ENCODE data around the gene ANKRD33B.

The ANKRD33B gene

GRCh38 chr5:10679336-10679988, 115.6 kb downstream of the ANKRD33B start:
- Histone ChIP-seq H3K9me3 (ENCODE audit: control insufficient read depth in 2 of 2, low read length in 2 of 2) (no peaks in the 10 kb centered on the region), H3K27me3 (ENCODE audit: control insufficient read depth in 1 of 2, insufficient read depth in 2 of 2, low read length in 2 of 2) (no peaks in the 10 kb centered on the region), H3K4me1 (ENCODE audit: control insufficient read depth, insufficient read depth, low read length) (peaks cover 3% of the 10 kb centered on the region), H3K27ac (ENCODE audit: low read length) (no peak overlapping the region), H3K4me3 (ENCODE audit: low read length in 2 of 2) (no peak overlapping the region), H3K36me3 (ENCODE audit: control insufficient read depth in 2 of 2, insufficient read depth in 2 of 2, low read length in 2 of 2) (peaks cover 0 to 34% of the 10 kb centered on the region in 2 donors), H3K9ac (ENCODE audit: low read length in 2 of 2) (no peak overlapping the region)

DNA sequence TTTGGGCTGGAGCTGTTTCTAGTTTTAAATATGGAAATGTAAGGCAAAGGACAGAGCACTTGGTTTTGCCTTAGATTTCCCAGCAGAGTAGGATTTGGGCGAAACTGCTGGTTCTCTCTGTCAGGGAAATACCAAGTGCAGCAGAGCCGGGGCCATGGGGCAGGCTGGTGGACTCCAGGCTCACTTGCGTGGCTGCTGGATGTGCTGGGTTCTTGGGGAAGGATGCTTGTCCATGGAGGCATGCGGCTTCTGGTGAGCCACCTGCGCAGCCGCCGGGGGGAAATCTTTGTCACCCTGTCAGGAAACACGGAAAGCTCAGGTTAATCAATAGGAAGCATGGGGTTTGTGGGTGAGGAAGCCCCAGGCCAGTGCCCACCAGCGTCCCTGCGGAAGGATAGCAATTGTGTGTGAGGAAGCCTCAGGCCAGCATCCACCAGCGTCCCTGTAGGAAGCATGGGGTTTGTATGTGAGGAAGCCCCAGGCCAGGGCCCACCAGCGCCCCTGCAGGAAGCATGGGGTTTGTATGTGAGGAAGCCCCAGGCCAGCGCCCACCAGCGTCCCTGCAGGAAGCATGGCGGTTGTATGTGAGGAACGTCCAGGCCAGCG, 117.1 kb downstream of the ANKRD33B start:
- H3K27ac ChIP-seq (ENCODE audit: low read length) = no peak overlapping the region
- H3K9me3 ChIP-seq (ENCODE audit: control insufficient read depth in 2 of 2, low read length in 2 of 2) = no peaks in the 10 kb centered on the region
- peaks cover 0 to 38% of the 10 kb centered on the region in 2 donors for H3K36me3 ChIP-seq (ENCODE audit: control insufficient read depth in 2 of 2, insufficient read depth in 2 of 2, low read length in 2 of 2)

GRCh38 chr5:10681731-10682679, 118.1 kb downstream of the ANKRD33B start:
- no peak overlapping the region for H3K9ac ChIP-seq (ENCODE audit: low read length in 2 of 2)
- H3K27ac ChIP-seq (ENCODE audit: low read length) = no peak overlapping the region
- peaks cover 0 to 38% of the 10 kb centered on the region in 2 donors for H3K36me3 ChIP-seq (ENCODE audit: control insufficient read depth in 2 of 2, insufficient read depth in 2 of 2, low read length in 2 of 2)
- H3K9me3 ChIP-seq (ENCODE audit: control insufficient read depth in 2 of 2, low read length in 2 of 2) = no peaks in the 10 kb centered on the region
- H3K4me1 ChIP-seq (ENCODE audit: control insufficient read depth, insufficient read depth, low read length) = no peaks in the 10 kb centered on the region
- H3K27me3 ChIP-seq (ENCODE audit: control insufficient read depth in 1 of 2, insufficient read depth in 2 of 2, low read length in 2 of 2) = no peaks in the 10 kb centered on the region
- H3K4me3 ChIP-seq (ENCODE audit: low read length in 2 of 2) = no peak overlapping the region

More for the DNA sequence above, 117.1 kb downstream of the ANKRD33B start:
- Histone ChIP-seq H3K4me3 (ENCODE audit: low read length in 2 of 2) (no peak overlapping the region), H3K27me3 (ENCODE audit: control insufficient read depth in 1 of 2, insufficient read depth in 2 of 2, low read length in 2 of 2) (no peaks in the 10 kb centered on the region), H3K4me1 (ENCODE audit: control insufficient read depth, insufficient read depth, low read length) (no peaks in the 10 kb centered on the region), H3K9ac (ENCODE audit: low read length in 2 of 2) (no peak overlapping the region)

DNA sequence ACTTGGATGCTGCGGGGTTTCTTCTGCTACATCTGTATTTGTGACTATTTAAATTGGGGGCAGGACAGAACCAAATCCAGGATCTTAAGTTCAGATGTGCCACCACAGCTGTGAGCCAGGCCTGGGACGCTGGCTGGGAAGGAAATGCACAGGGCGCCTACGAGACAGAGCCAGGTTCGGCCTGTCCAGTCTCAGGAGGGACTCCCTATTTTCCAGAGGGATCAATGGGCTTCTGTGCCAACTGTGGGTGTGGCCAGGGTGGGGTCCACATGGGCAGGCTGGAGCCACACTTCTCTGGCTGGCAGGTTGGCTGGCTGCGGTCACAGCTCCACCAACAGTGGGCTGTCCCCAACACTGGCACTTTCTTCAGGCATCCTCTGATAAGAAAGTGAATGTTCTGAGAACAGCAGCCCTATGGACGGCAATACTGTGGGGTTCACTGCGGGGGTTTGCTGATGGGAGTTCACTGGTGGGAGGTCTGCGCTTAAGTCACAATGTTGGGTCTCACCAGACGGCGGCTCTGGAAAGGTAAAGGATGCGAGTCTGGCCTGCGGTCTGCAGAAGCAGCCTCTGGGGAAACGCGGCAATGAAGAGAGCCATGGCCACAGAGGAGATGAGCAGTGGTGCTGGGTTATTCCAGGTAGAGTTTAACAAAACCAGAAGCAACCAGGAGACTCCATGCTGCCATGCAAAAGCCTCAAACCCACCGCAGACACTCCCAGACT, 119.1 kb downstream of the ANKRD33B start:
- Histone ChIP-seq H3K36me3 (ENCODE audit: control insufficient read depth in 2 of 2, insufficient read depth in 2 of 2, low read length in 2 of 2) (peaks cover 0 to 33% of the 10 kb centered on the region in 2 donors), H3K4me3 (ENCODE audit: low read length in 2 of 2) (no peak overlapping the region), H3K27me3 (ENCODE audit: control insufficient read depth in 1 of 2, insufficient read depth in 2 of 2, low read length in 2 of 2) (no peaks in the 10 kb centered on the region), H3K4me1 (ENCODE audit: control insufficient read depth, insufficient read depth, low read length) (no peaks in the 10 kb centered on the region), H3K27ac (ENCODE audit: low read length) (no peak overlapping the region), H3K9me3 (ENCODE audit: control insufficient read depth in 2 of 2, low read length in 2 of 2) (no peaks in the 10 kb centered on the region), H3K9ac (ENCODE audit: low read length in 2 of 2) (no peak overlapping the region)

DNA sequence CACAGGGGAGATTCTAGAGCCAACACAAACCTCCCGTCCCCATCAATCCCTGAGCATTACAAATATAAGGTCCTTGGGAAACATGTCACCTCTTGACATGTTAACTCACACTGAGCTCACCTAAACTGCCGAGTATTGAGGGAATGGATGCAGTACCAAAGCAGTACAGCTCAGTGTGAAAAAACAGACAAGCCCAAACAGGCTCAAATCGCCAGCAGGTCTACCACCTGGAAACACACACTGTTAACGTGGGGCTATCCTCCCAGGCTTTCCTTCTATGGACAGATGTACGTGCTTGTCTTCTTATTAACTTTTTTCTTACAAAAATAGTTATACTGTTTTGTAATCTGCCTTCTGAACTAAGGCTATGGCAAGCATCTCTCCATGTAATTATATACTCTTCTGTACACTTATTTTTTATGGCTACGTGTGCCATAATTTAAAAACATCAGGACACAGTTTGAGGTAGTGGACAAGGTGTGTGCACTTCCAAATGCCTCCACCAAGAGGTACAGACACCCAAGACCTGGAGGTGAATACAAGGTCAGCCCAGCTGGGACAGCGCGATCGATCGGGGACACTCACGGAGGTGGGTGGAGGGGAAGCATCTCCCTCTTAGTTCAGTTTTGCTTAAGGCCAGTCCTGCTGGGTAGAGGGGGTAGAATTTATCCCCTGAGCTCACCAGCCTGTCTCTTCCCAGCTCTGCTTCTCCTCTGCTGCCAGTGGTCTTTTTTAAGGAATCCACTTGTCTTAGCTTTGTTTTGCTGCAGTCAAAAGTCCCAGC, 120.6 kb downstream of the ANKRD33B start:
- H3K27ac ChIP-seq (ENCODE audit: low read length) = no peak overlapping the region
- H3K36me3 ChIP-seq (ENCODE audit: control insufficient read depth in 2 of 2, insufficient read depth in 2 of 2, low read length in 2 of 2) = peaks cover 0 to 29% of the 10 kb centered on the region in 2 donors
- no peaks in the 10 kb centered on the region for H3K9me3 ChIP-seq (ENCODE audit: control insufficient read depth in 2 of 2, low read length in 2 of 2)
- no peak overlapping the region for H3K9ac ChIP-seq (ENCODE audit: low read length in 2 of 2)
- no peaks in the 10 kb centered on the region for H3K27me3 ChIP-seq (ENCODE audit: control insufficient read depth in 1 of 2, insufficient read depth in 2 of 2, low read length in 2 of 2)
- no peak overlapping the region for H3K4me3 ChIP-seq (ENCODE audit: low read length in 2 of 2)
- no peaks in the 10 kb centered on the region for H3K4me1 ChIP-seq (ENCODE audit: control insufficient read depth, insufficient read depth, low read length)

GRCh38 chr5:10685115-10685521, 121.2 kb downstream of the ANKRD33B start:
- Histone ChIP-seq H3K27ac (ENCODE audit: low read length) (no peak overlapping the region), H3K9me3 (ENCODE audit: control insufficient read depth in 2 of 2, low read length in 2 of 2) (no peaks in the 10 kb centered on the region), H3K9ac (ENCODE audit: low read length in 2 of 2) (no peak overlapping the region), H3K27me3 (ENCODE audit: control insufficient read depth in 1 of 2, insufficient read depth in 2 of 2, low read length in 2 of 2) (no peaks in the 10 kb centered on the region), H3K4me1 (ENCODE audit: control insufficient read depth, insufficient read depth, low read length) (no peaks in the 10 kb centered on the region), H3K4me3 (ENCODE audit: low read length in 2 of 2) (no peak overlapping the region), H3K36me3 (ENCODE audit: control insufficient read depth in 2 of 2, insufficient read depth in 2 of 2, low read length in 2 of 2) (peaks cover 0 to 25% of the 10 kb centered on the region in 2 donors)

DNA sequence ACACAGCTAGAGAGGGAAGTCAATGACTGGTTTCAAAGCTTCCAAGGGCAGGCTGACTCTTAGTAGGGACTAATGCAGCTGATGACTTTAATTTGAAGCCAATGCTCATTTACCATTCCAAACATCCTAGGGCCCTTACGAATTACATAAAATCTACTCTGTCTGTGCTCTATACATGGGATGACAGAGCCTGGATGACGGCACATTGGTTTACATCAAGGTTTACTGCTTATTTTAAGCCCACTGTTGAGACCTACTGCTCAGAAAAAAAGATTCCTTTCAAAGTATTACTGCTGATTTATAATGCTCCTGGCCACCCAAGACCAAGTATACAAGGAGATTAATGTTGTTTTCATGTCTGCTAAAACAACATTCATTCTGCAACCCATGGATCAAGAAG, 123.0 kb downstream of the ANKRD33B start:
- H3K4me1 ChIP-seq (ENCODE audit: control insufficient read depth, insufficient read depth, low read length) = no peaks in the 10 kb centered on the region
- H3K36me3 ChIP-seq (ENCODE audit: control insufficient read depth in 2 of 2, insufficient read depth in 2 of 2, low read length in 2 of 2) = peaks cover 0 to 17% of the 10 kb centered on the region in 2 donors
- no peak overlapping the region for H3K4me3 ChIP-seq (ENCODE audit: low read length in 2 of 2)
- H3K27ac ChIP-seq (ENCODE audit: low read length) = no peak overlapping the region
- H3K27me3 ChIP-seq (ENCODE audit: control insufficient read depth in 1 of 2, insufficient read depth in 2 of 2, low read length in 2 of 2) = no peaks in the 10 kb centered on the region
- no peak overlapping the region for H3K9ac ChIP-seq (ENCODE audit: low read length in 2 of 2)
- H3K9me3 ChIP-seq (ENCODE audit: control insufficient read depth in 2 of 2, low read length in 2 of 2) = no peaks in the 10 kb centered on the region

- no peak overlapping the region for H3K4me3 ChIP-seq (ENCODE audit: low read length in 2 of 2)
- H3K4me1 ChIP-seq (ENCODE audit: control insufficient read depth, insufficient read depth, low read length) = no peaks in the 10 kb centered on the region
- no peaks in the 10 kb centered on the region for H3K9me3 ChIP-seq (ENCODE audit: control insufficient read depth in 2 of 2, low read length in 2 of 2)
- no peaks in the 10 kb centered on the region for H3K27me3 ChIP-seq (ENCODE audit: control insufficient read depth in 1 of 2, insufficient read depth in 2 of 2, low read length in 2 of 2)
- no peak overlapping the region for H3K9ac ChIP-seq (ENCODE audit: low read length in 2 of 2)
- H3K27ac ChIP-seq (ENCODE audit: low read length) = no peak overlapping the region
- H3K36me3 ChIP-seq (ENCODE audit: control insufficient read depth in 2 of 2, insufficient read depth in 2 of 2, low read length in 2 of 2) = peaks cover 0 to 7% of the 10 kb centered on the region in 2 donors
Observed at GRCh38 chr5:10688651-10689171, 124.8 kb downstream of the ANKRD33B start.

GRCh38 chr5:10689391-10690081, 125.7 kb downstream of the ANKRD33B start:
- Histone ChIP-seq H3K27ac (ENCODE audit: low read length) (no peak overlapping the region), H3K4me3 (ENCODE audit: low read length in 2 of 2) (no peak overlapping the region), H3K9ac (ENCODE audit: low read length in 2 of 2) (no peak overlapping the region), H3K4me1 (ENCODE audit: control insufficient read depth, insufficient read depth, low read length) (peaks cover 2% of the 10 kb centered on the region), H3K36me3 (ENCODE audit: control insufficient read depth in 2 of 2, insufficient read depth in 2 of 2, low read length in 2 of 2) (peaks cover 0 to 6% of the 10 kb centered on the region in 2 donors), H3K9me3 (ENCODE audit: control insufficient read depth in 2 of 2, low read length in 2 of 2) (no peaks in the 10 kb centered on the region), H3K27me3 (ENCODE audit: control insufficient read depth in 1 of 2, insufficient read depth in 2 of 2, low read length in 2 of 2) (no peaks in the 10 kb centered on the region)
